H1 (cell line): ENCODE data around the gene EPHB1. TPM values are rescaled to one million over a fixed set of nuclear protein-coding genes. Genes with fewer than 3 reads are reported as not detected.

Experiments
- CTCF ChIA-PET: fragments of 300-600 bp; sonication (Branson Sonifier 250); formaldehyde crosslinking; loops from one replicate; lab custom pipeline; 2021; ENCODE audit not compliant: partially characterized antibody; lab: Charles Lee
- POLR2A ChIA-PET: fragments of 300-600 bp; sonication (Branson Sonifier 250); formaldehyde crosslinking; loops from one replicate; lab custom pipeline; 2021; ENCODE audit warnings: inconsistent platforms; ENCODE audit not compliant: partially characterized antibody; lab: Charles Lee
- DNase-seq, 2 experiments: peaks; one replicate each; pipeline versions ENCODE4 v3.0.0 to v3.0.0-alpha.2; 2010 to 2022; ENCODE audit warnings: low spot score in 2 of 2, low read depth in 1 of 2, mixed read lengths in 1 of 2
- FAIRE-seq: peaks from 2 replicates; lab custom pipeline; 2011; peaks lifted over from hg19 to GRCh38; lab: Jason Lieb, UNC
- H2AFZ ChIP-seq: 2 replicates; pipeline ENCODE4 v1.8.1; 2012; ENCODE audit warnings: low read length, inconsistent platforms
- H2AK5ac ChIP-seq: 2 replicates; pipeline ENCODE4 v1.6.1; 2013; ENCODE audit warnings: low read depth, low read length
- H2BK120ac ChIP-seq: replicated peaks from 2 replicates; pipeline ENCODE3; 2013; ENCODE audit warnings: low read depth, low read length, inconsistent platforms
- H2BK12ac ChIP-seq: 2 replicates; pipeline ENCODE4 v1.6.1; 2013; ENCODE audit warnings: low read depth, low read length
- H2BK15ac ChIP-seq: 2 replicates; pipeline ENCODE4 v1.6.1; 2013; ENCODE audit warnings: low read length
- H2BK20ac ChIP-seq: 2 replicates; pipeline ENCODE4 v1.6.1; 2013; ENCODE audit warnings: low read length
- H2BK5ac ChIP-seq: 2 replicates; pipeline ENCODE4 v1.6.1; 2013; ENCODE audit warnings: low read depth, low read length
- H3K14ac ChIP-seq: 2 replicates; pipeline ENCODE4 v1.6.1; 2013; ENCODE audit warnings: inconsistent platforms; ENCODE audit not compliant: insufficient read length
- H3K18ac ChIP-seq: 2 replicates; pipeline ENCODE4 v1.6.1; 2013; ENCODE audit warnings: low read length; ENCODE audit errors: extremely low read depth
- H3K23ac ChIP-seq: 2 replicates; pipeline ENCODE4 v1.6.1; 2013; ENCODE audit warnings: inconsistent platforms; ENCODE audit not compliant: insufficient read length
- H3K23me2 ChIP-seq: 2 replicates; pipeline ENCODE4 v1.6.1; 2013; ENCODE audit warnings: low read depth, low read length
- H3K27ac ChIP-seq: 2 replicates; pipeline ENCODE4 v1.6.1; 2011; ENCODE audit warnings: low read depth, low read length, inconsistent platforms
- H3K27me3 ChIP-seq, 4 experiments: replicated peaks in 1 of 4; 1 replicate in 1 of 4; 2 replicates in 3 of 4; pipeline versions ENCODE4 v1.6.1 to v1.8.1; 2011 to 2013; ENCODE audit warnings: low read length in 3 of 4, mild to moderate bottlenecking in 3 of 4, inconsistent platforms in 2 of 4, mixed read lengths in 2 of 4, moderate library complexity in 1 of 4; ENCODE audit not compliant: control insufficient read depth in 3 of 4, insufficient read depth in 3 of 4; ENCODE audit errors: extremely low read depth in 1 of 4
- H3K36me3 ChIP-seq, 4 experiments: 2 replicates each; pipeline versions ENCODE4 v1.6.1 to v1.8.1; 2011 to 2013; ENCODE audit warnings: mild to moderate bottlenecking in 4 of 4, low read length in 3 of 4, moderate library complexity in 2 of 4, control low read depth in 1 of 4, inconsistent platforms in 1 of 4; ENCODE audit not compliant: insufficient read depth in 4 of 4, control insufficient read depth in 2 of 4
- H3K4ac ChIP-seq: replicated peaks from 2 replicates; pipeline ENCODE3; 2013; ENCODE audit warnings: low read length, low read depth, mixed read lengths, inconsistent platforms; ENCODE audit not compliant: insufficient read length
- H3K4me1 ChIP-seq, 4 experiments: replicated peaks in 1 of 4; 1 replicate in 1 of 4; 2 replicates in 3 of 4; pipeline versions ENCODE4 v1.6.1 to v1.8.1; 2011 to 2013; ENCODE audit warnings: low read length in 3 of 4, inconsistent platforms in 2 of 4, mixed read lengths in 1 of 4; ENCODE audit not compliant: insufficient read depth in 4 of 4, control insufficient read depth in 3 of 4
- H3K4me2 ChIP-seq, 2 experiments: 2 replicates each; pipeline versions ENCODE4 v1.6.1 to v1.8.1; 2011 to 2013; ENCODE audit warnings: low read depth in 2 of 2, low read length in 2 of 2, control low read depth in 1 of 2, inconsistent platforms in 1 of 2, mild to moderate bottlenecking in 1 of 2; ENCODE audit not compliant: insufficient read depth in 1 of 2
- H3K4me3 ChIP-seq, 4 experiments: fragments of 200-600, 300-600 bp in 1 of 4; sonication (generic), shearing (Covaris generic), sonication (Bioruptor Twin) in 1 of 4; 2 replicates each; pipeline versions ENCODE4 v1.5.1 to v1.8.1; 2011 to 2016; ENCODE audit warnings: low read length in 4 of 4, low read depth in 3 of 4, control low read depth in 2 of 4, inconsistent platforms in 2 of 4, mild to moderate bottlenecking in 2 of 4, mixed read lengths in 1 of 4, moderate library complexity in 1 of 4; ENCODE audit not compliant: insufficient read depth in 2 of 4; ENCODE audit errors: extremely low read depth in 1 of 4
- H3K56ac ChIP-seq: replicated peaks from 2 replicates; pipeline ENCODE3; 2013; ENCODE audit warnings: low read depth, mild to moderate bottlenecking, mixed read lengths, low read length, inconsistent platforms; ENCODE audit not compliant: insufficient read length
- H3K79me1 ChIP-seq: 2 replicates; pipeline ENCODE4 v1.6.1; 2013; ENCODE audit warnings: low read depth, low read length, control low read depth
- H3K79me2 ChIP-seq, 2 experiments: 2 replicates each; pipeline versions ENCODE4 v1.6.1 to v1.8.1; 2012 to 2013; ENCODE audit warnings: low read length in 2 of 2, mild to moderate bottlenecking in 2 of 2, inconsistent platforms in 1 of 2; ENCODE audit not compliant: insufficient read depth in 2 of 2, control insufficient read depth in 1 of 2
- H3K9ac ChIP-seq, 4 experiments: replicated peaks in 1 of 4; 1 replicate in 1 of 4; 2 replicates in 3 of 4; pipeline versions ENCODE4 v1.6.1 to v1.8.1; 2011 to 2013; ENCODE audit warnings: low read depth in 3 of 4, low read length in 3 of 4, control low read depth in 2 of 4, mild to moderate bottlenecking in 2 of 4, moderate library complexity in 2 of 4, inconsistent platforms in 1 of 4; ENCODE audit errors: extremely low read depth in 1 of 4
- H3K9me3 ChIP-seq, 2 experiments: 2 replicates each; pipeline versions ENCODE4 v1.6.1 to v1.8.1; 2012 to 2013; ENCODE audit warnings: mild to moderate bottlenecking in 2 of 2, moderate library complexity in 2 of 2, control low read depth in 1 of 2, inconsistent platforms in 1 of 2, low read depth in 1 of 2, low read length in 1 of 2, mixed read lengths in 1 of 2; ENCODE audit not compliant: insufficient read depth in 2 of 2
- H4K20me1 ChIP-seq, 2 experiments: replicated peaks in 1 of 2; 2 replicates each; pipeline versions ENCODE3 to v1.8.1; 2011 to 2013; ENCODE audit warnings: inconsistent platforms in 2 of 2, low read length in 2 of 2, mild to moderate bottlenecking in 1 of 2; ENCODE audit not compliant: insufficient read depth in 2 of 2, control insufficient read depth in 1 of 2
- H4K5ac ChIP-seq: 2 replicates; pipeline ENCODE4 v1.6.1; 2013; ENCODE audit warnings: low read length, low read depth, mixed read lengths, inconsistent platforms; ENCODE audit not compliant: insufficient read length
- H4K8ac ChIP-seq: 2 replicates; pipeline ENCODE4 v1.8.0; 2013; ENCODE audit warnings: mild to moderate bottlenecking, moderate library complexity, low read length, inconsistent platforms; ENCODE audit not compliant: insufficient read depth; ENCODE audit errors: extremely low read depth
- H4K91ac ChIP-seq: replicated peaks from 2 replicates; pipeline ENCODE3; 2013; ENCODE audit warnings: low read length, mixed read lengths, inconsistent platforms; ENCODE audit not compliant: insufficient read length
- ASH2L ChIP-seq: fragments of 200-600, 300-600 bp; sonication (generic); IDR thresholded peaks from one replicate; pipeline ENCODE4 v1.7.1; 2017; ENCODE audit warnings: low read length
- BACH1 ChIP-seq: IDR thresholded peaks from 2 replicates; pipeline ENCODE4 v1.6.1; 2012; ENCODE audit warnings: low read length, improper control_type of control experiment
- CEBPB ChIP-seq: IDR thresholded peaks from 2 replicates; pipeline ENCODE4 v1.6.1; 2012; ENCODE audit warnings: low read depth, low read length
- GABPA ChIP-seq: IDR thresholded peaks from 2 replicates; pipeline ENCODE4 v1.6.1; 2011; ENCODE audit warnings: mild to moderate bottlenecking, low read length, moderate library complexity, borderline replicate concordance; ENCODE audit not compliant: insufficient read depth
- GTF2F1 ChIP-seq: IDR thresholded peaks from 2 replicates; pipeline ENCODE4 v1.6.1; 2012; ENCODE audit warnings: low read depth, low read length, improper control_type of control experiment, borderline replicate concordance
- KDM5A ChIP-seq: fragments of 200-600 bp; IDR thresholded peaks from 2 replicates; pipeline ENCODE4 v1.7.1; 2012; ENCODE audit warnings: mild to moderate bottlenecking, low read length, inconsistent platforms, mixed read lengths
- NANOG ChIP-seq: IDR thresholded peaks from 2 replicates; pipeline ENCODE4 v1.6.1; 2011; ENCODE audit warnings: low read length, low read depth, mild to moderate bottlenecking, inconsistent platforms; ENCODE audit not compliant: insufficient read depth, poor library complexity, severe bottlenecking
- POLR2A ChIP-seq, 2 experiments: IDR thresholded peaks; 1 replicate in 1 of 2; 2 replicates in 1 of 2; pipeline ENCODE4 v1.6.1; 2011; ENCODE audit warnings: low read depth in 2 of 2, low read length in 2 of 2, mild to moderate bottlenecking in 2 of 2; ENCODE audit errors: control extremely low read depth in 1 of 2
- POLR2AphosphoS5 ChIP-seq: IDR thresholded peaks from 2 replicates; pipeline ENCODE4 v1.6.1; 2011; ENCODE audit warnings: low read depth, low read length
- POU5F1 ChIP-seq: IDR thresholded peaks from 2 replicates; pipeline ENCODE4 v1.6.1; 2011; ENCODE audit warnings: low read depth, mild to moderate bottlenecking, low read length, moderate library complexity
- RBBP5 ChIP-seq: IDR thresholded peaks from 2 replicates; pipeline ENCODE4 v1.7.1; 2012; ENCODE audit warnings: low read depth, mild to moderate bottlenecking, inconsistent platforms, low read length, moderate library complexity, borderline replicate concordance
- RFX5 ChIP-seq: IDR thresholded peaks from 2 replicates; pipeline ENCODE4 v1.6.1; 2011; ENCODE audit warnings: low read depth, low read length, improper control_type of control experiment, borderline replicate concordance
- TAF7 ChIP-seq: optimal IDR thresholded peaks from 2 replicates; pipeline ENCODE3; 2011; ENCODE audit warnings: low read depth, mild to moderate bottlenecking, inconsistent platforms, low read length, moderate library complexity, borderline replicate concordance
- TCF12 ChIP-seq: IDR thresholded peaks from 2 replicates; pipeline ENCODE4 v1.6.1; 2011; ENCODE audit warnings: low read depth, mild to moderate bottlenecking, low read length
- TEAD4 ChIP-seq: IDR thresholded peaks from 2 replicates; pipeline ENCODE4 v1.6.1; 2012; ENCODE audit warnings: low read depth, low read length, inconsistent platforms, mixed read lengths
- ZNF274 ChIP-seq: IDR thresholded peaks from 2 replicates; pipeline ENCODE4 v1.7.0; 2012; ENCODE audit warnings: low read length, borderline replicate concordance; ENCODE audit errors: extremely low read depth
- WGBS, 2 experiments: shearing (Covaris generic) in 1 of 2; methylation state at CpG; one replicate each; pipeline versions ENCODE4 v1.1.6 to v1.1.7; 2013 to 2015; ENCODE audit warnings: low lambda C conversion rate in 2 of 2, mixed read lengths in 2 of 2, inconsistent platforms in 1 of 2, low coverage in 1 of 2, missing lambda C conversion rate in 1 of 2; ENCODE audit not compliant: insufficient replicate concordance in 2 of 2, insufficient coverage in 1 of 2, insufficient read length in 1 of 2; ENCODE audit errors: extremely low coverage in 1 of 2, missing lambda C conversion rate in 1 of 2; 5-methylcytosine and 5-hydroxymethylcytosine counted together
- polyA plus RNA-seq, 7 experiments: library from polyadenylated mRNA; depleted of rRNA in 3 of 7; stranded (reverse) in 5 of 7; unstranded in 2 of 7; fragments of >200 nt in 5 of 7; fragments of 200-250 nt in 2 of 7; gene quantifications; 1 replicate in 5 of 7; 2 replicates in 1 of 7; 4 replicates in 1 of 7; pipeline versions ENCODE4 v1.2.1 to v1.2.3, GENCODE V29; 2011 to 2013; ENCODE audit warnings: missing spikeins in 2 of 7, mixed read lengths in 2 of 7
- total RNA-seq: library from RNA; stranded (reverse); fragmentation: NEBNext Ultra II Directional; extraction: Animal tissue kit (Norgen Biotek cat#: 25700); gene quantifications from 2 replicates; pipeline ENCODE4 v1.2.1, GENCODE V29; 2021

The EPHB1 gene
- total and polyA plus RNA-seq, 2 of the 8 experiments (the other 6 are each of a cell fraction or from before 2014, with no cell fraction given) = 3.5 to 5.9 TPM

DNA sequence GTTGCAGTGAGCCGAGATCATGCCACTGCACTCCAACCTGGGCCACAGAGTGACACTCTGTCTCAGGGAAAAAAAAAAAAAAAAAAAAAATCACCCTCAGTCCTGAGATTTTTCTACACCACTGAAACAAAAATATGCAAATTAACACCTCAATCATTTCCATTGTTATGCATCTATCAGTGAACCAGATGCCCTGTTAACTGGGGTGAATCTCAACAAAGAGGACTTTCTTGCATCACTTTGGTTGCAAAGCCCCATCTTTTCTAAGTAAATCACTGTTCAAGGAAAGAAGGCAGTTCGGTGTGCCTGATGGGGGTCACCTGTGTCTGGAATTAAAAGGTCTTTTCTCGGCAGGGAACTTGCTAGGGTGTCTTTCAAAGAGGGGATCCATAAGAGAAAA lies 421.6 kb downstream of the EPHB1 start:
- peak overlapping the region; percentile 99 for H2BK5ac ChIP-seq
- H4K5ac ChIP-seq = no peak overlapping the region
- 69% methylated on average over 3 of the region's 3 CpGs; no CpG with 5 or more reads in 1 of the 2 experiments for WGBS, 2 experiments
- H3K27ac ChIP-seq = peak overlapping the region; percentile 40; the same call in 1 of the 2 replicates
- DNase-seq (no peak), FAIRE-seq (no peak)
- POLR2A ChIA-PET = interaction anchor here (0.6 kb wide), 1 partner anchor 345 kb away, joined by 3 read pairs; no protein-coding TSS in a partner anchor
- no peaks in the 10 kb centered on the region for H3K36me3 ChIP-seq
- H3K4me2 ChIP-seq = 0 out of 4 replicates have a peak overlapping the region, but pooled peaks of 1 of the 2 experiments have one; percentile 9
- H3K4me1 ChIP-seq = peaks cover 2 to 20% (median 16%) of the 10 kb centered on the region in 4 experiments; a peak in 5 of 7 replicates
- peak overlapping the region; percentile 99 for H2AK5ac ChIP-seq
- H3K23me2 ChIP-seq = no peaks in the 10 kb centered on the region
- no peak overlapping the region for H2AFZ ChIP-seq
- no peak overlapping the region for H4K8ac ChIP-seq
- no peak overlapping the region for H3K14ac ChIP-seq
- no peaks in the 10 kb centered on the region for H3K79me1 ChIP-seq
- no peak overlapping the region for H3K4me3 ChIP-seq
- CTCF ChIA-PET = no interaction called here
- H2BK12ac ChIP-seq = 0 out of 2 replicates have a peak overlapping the region, but pooled peaks have one; percentile 99
- H4K20me1 ChIP-seq = no peaks in the 10 kb centered on the region
- no peak overlapping the region for H3K9ac ChIP-seq
- no peaks in the 10 kb centered on the region; a peak in 1 of 7 replicates for H3K27me3 ChIP-seq
- H2BK120ac ChIP-seq = no peak overlapping the region
- no peaks in the 10 kb centered on the region for H3K79me2 ChIP-seq
- no peak overlapping the region for H2BK15ac ChIP-seq
- no peak overlapping the region for H3K4ac ChIP-seq
- H3K9me3 ChIP-seq = no peaks in the 10 kb centered on the region
- H4K91ac ChIP-seq = no peak overlapping the region
- no peak overlapping the region for H2BK20ac ChIP-seq
- no peak overlapping the region for H3K56ac ChIP-seq
- no peak overlapping the region for H3K18ac ChIP-seq
- no peak overlapping the region for H3K23ac ChIP-seq
- TF ChIP-seq TAF7 = no peak
- no peak for TF ChIP-seq RBBP5
- no peak for TF ChIP-seq ZNF274
- TF ChIP-seq KDM5A = no peak
- TF ChIP-seq POLR2AphosphoS5 = no peak
- TF ChIP-seq ASH2L = no peak
- peak; percentile 89 for TF ChIP-seq POU5F1
- no peak for TF ChIP-seq BACH1
- TF ChIP-seq GTF2F1 = no peak
- TF ChIP-seq TEAD4 = no peak
- no peak for TF ChIP-seq TCF12
- TF ChIP-seq GABPA = no peak
- TF ChIP-seq RFX5 = no peak
- peak; percentile 41 for TF ChIP-seq NANOG
- peak; percentile 84 for TF ChIP-seq CEBPB
- TF ChIP-seq POLR2A (IDR thresholded peaks at IDR 0.05; ENCODE audit: control extremely low read depth in 1 of 2, low read depth in 2 of 2, low read length in 2 of 2) = no peak
